ENCODE measurements around the gene MED27.
A peak's percentile ranks its signal among the peaks of the same experiment; 100 is the strongest.

MED27 gene

GRCh38 chr9:132079391-132080091 lies at the start of gene MED27:
TSS of gene MED27 (minus strand) at chr9:132079867. CDS start at chr9:132079844, 23 bp downstream.
- DNase-seq, result peak; percentile 96

- no peak for DNase-seq
These were observed 48.3 kb upstream of the MED27 start for GRCh38 chr9:132127888-132128534.

- DNase-seq, result no peak
These were observed 47.1 kb upstream of the MED27 start for GRCh38 chr9:132126680-132127236.

GRCh38 chr9:132125944-132126679 lies 46.4 kb upstream of the MED27 start:
- DNase-seq, result no peak

- DNase-seq, result no peak
These were observed 45.7 kb upstream of the MED27 start for GRCh38 chr9:132125361-132125760.

- DNase-seq, result no peak
These were observed 45.1 kb upstream of the MED27 start for GRCh38 chr9:132124800-132125199.

GRCh38 chr9:132121021-132121420 lies 41.4 kb upstream of the MED27 start:
- no peak for DNase-seq

GRCh38 chr9:132117694-132118093 lies 38.0 kb upstream of the MED27 start:
- no peak for DNase-seq

- DNase-seq, result no peak
These were observed 36.9 kb upstream of the MED27 start for GRCh38 chr9:132116583-132116982.

- peak; percentile 83 for DNase-seq
These were observed 34.5 kb upstream of the MED27 start for GRCh38 chr9:132114102-132114707.

- no peak for DNase-seq
These were observed 29.6 kb upstream of the MED27 start for GRCh38 chr9:132109291-132109690.

GRCh38 chr9:132108728-132109127 lies 29.1 kb upstream of the MED27 start:
- no peak for DNase-seq

- no peak for DNase-seq
These were observed 20.2 kb upstream of the MED27 start for GRCh38 chr9:132099741-132100407.

- DNase-seq, result no peak
These were observed 19.5 kb upstream of the MED27 start for GRCh38 chr9:132099167-132099566.

GRCh38 chr9:132094314-132094791 lies 14.7 kb upstream of the MED27 start:
- no peak for DNase-seq

GRCh38 chr9:132090771-132091170 lies 11.1 kb upstream of the MED27 start:
- no peak for DNase-seq

- DNase-seq, result no peak
These were observed 7.9 kb upstream of the MED27 start for GRCh38 chr9:132087438-132088030.

GRCh38 chr9:132082188-132082587 lies 2.5 kb upstream of the MED27 start:
- DNase-seq, result no peak

- peak; percentile 56 for DNase-seq
These were observed 839 bp downstream of the MED27 start for GRCh38 chr9:132078699-132079356.

GRCh38 chr9:132077881-132078698 lies 1.6 kb downstream of the MED27 start:
- DNase-seq, result peak; percentile 58

- DNase-seq, result no peak
These were observed 3.8 kb downstream of the MED27 start for GRCh38 chr9:132075853-132076252.

All from activated CD8-positive, alpha-beta memory T cell treated with anti-CD3 and anti-CD28 coated beads, Interleukin-2, amount 50 U/mL, for 48 hours (primary cell).